GM12874 (cell line): ENCODE results near the gene NECAB2.

Source experiments
- CTCF ChIP-seq: IDR thresholded peaks from 2 replicates; pipeline ENCODE4 v1.5.1; 2011; ENCODE audit warnings: low read depth, mild to moderate bottlenecking, control low read depth, low read length, moderate library complexity; ENCODE audit not compliant: insufficient read depth

Gene NECAB2

GRCh38 chr16:84043486-84044117 lies 75.6 kb downstream of the NECAB2 start:
- TF ChIP-seq CTCF, result no peak

GRCh38 chr16:84044118-84044488 lies 76.1 kb downstream of the NECAB2 start:
- TF ChIP-seq CTCF, result no peak

GRCh38 chr16:84045001-84045817 lies 77.2 kb downstream of the NECAB2 start:
- no peak for TF ChIP-seq CTCF

GRCh38 chr16:84045818-84046470 lies 77.9 kb downstream of the NECAB2 start:
- no peak for TF ChIP-seq CTCF

- TF ChIP-seq CTCF, result no peak
Observed at GRCh38 chr16:84047206-84047605, 79.2 kb downstream of the NECAB2 start.

GRCh38 chr16:84047626-84048025 lies 79.6 kb downstream of the NECAB2 start:
- TF ChIP-seq CTCF, result no peak

- no peak for TF ChIP-seq CTCF
Observed at GRCh38 chr16:84048270-84048669, 80.2 kb downstream of the NECAB2 start.
